Ishikawa (cell line): ENCODE measurements around the gene C2orf81.

Experiments
- CEBPB ChIP-seq: IDR thresholded peaks from 2 replicates; pipeline ENCODE4 v1.6.1; 2012
- CREB1 ChIP-seq: IDR thresholded peaks from 2 replicates; pipeline ENCODE4 v1.6.1; 2012; ENCODE audit warnings: low read depth
- EGR1 ChIP-seq: IDR thresholded peaks from 2 replicates; pipeline ENCODE4 v1.6.1; 2012
- EP300 ChIP-seq: IDR thresholded peaks from 2 replicates; pipeline ENCODE4 v1.6.1; 2012; ENCODE audit warnings: borderline replicate concordance
- FOXM1 ChIP-seq: IDR thresholded peaks from 2 replicates; pipeline ENCODE4 v1.6.1; 2012; ENCODE audit warnings: low read depth, borderline replicate concordance
- MAX ChIP-seq: IDR thresholded peaks from 2 replicates; pipeline ENCODE4 v1.6.1; 2012
- NFIC ChIP-seq: IDR thresholded peaks from 2 replicates; pipeline ENCODE4 v1.6.1; 2012
- RAD21 ChIP-seq: IDR thresholded peaks from 2 replicates; pipeline ENCODE4 v1.6.1; 2012; ENCODE audit warnings: low read depth
- REST ChIP-seq: IDR thresholded peaks from 2 replicates; pipeline ENCODE4 v1.6.1; 2012; ENCODE audit warnings: low read depth, mild to moderate bottlenecking
- TAF1 ChIP-seq: IDR thresholded peaks from 2 replicates; pipeline ENCODE4 v1.6.1; 2012; ENCODE audit warnings: low read depth, mild to moderate bottlenecking
- TCF12 ChIP-seq: IDR thresholded peaks from 2 replicates; pipeline ENCODE4 v1.6.1; 2012; ENCODE audit warnings: low read depth
- TEAD4 ChIP-seq: IDR thresholded peaks from 2 replicates; pipeline ENCODE4 v1.6.1; 2012
- USF1 ChIP-seq: IDR thresholded peaks from 2 replicates; pipeline ENCODE4 v1.6.1; 2012
- YY1 ChIP-seq: IDR thresholded peaks from 2 replicates; pipeline ENCODE4 v1.6.1; 2012; ENCODE audit warnings: low read depth
- ZBTB7A ChIP-seq: IDR thresholded peaks from 2 replicates; pipeline ENCODE4 v1.6.1; 2012; ENCODE audit warnings: low read depth

The C2orf81 gene

GRCh38 chr2:74423231-74424095 is 2.0 kb upstream of the C2orf81 start:
- TF ChIP-seq REST (no peak), USF1 (no peak), TCF12 (no peak), TAF1 (no peak), EGR1 (no peak), YY1 (no peak), MAX (no peak), ZBTB7A (no peak), FOXM1 (no peak), EP300 (no peak), TEAD4 (no peak), CEBPB (no peak)

- no peak for TF ChIP-seq MAX
- no peak for TF ChIP-seq CEBPB
- no peak for TF ChIP-seq TCF12
- no peak for TF ChIP-seq TEAD4
- TF ChIP-seq EP300: no peak
- no peak for TF ChIP-seq USF1
- TF ChIP-seq REST: no peak
- TF ChIP-seq NFIC: no peak
- TF ChIP-seq RAD21: no peak
- no peak for TF ChIP-seq ZBTB7A
- TF ChIP-seq EGR1: no peak
- no peak for TF ChIP-seq FOXM1
- no peak for TF ChIP-seq CREB1
- TF ChIP-seq YY1: no peak
- TF ChIP-seq TAF1: no peak
Observed at GRCh38 chr2:74420006-74420405, 1.4 kb downstream of the C2orf81 start.

- TF ChIP-seq EP300 (no peak), EGR1 (no peak), RAD21 (no peak), TEAD4 (no peak), CREB1 (no peak), TAF1 (no peak), USF1 (no peak), YY1 (no peak), CEBPB (no peak), TCF12 (no peak), ZBTB7A (no peak)
Observed at GRCh38 chr2:74419345-74419744, 2.1 kb downstream of the C2orf81 start.

GRCh38 chr2:74418312-74418711 is 3.1 kb downstream of the C2orf81 start:
- TF ChIP-seq TEAD4 (no peak), CREB1 (no peak), CEBPB (no peak), YY1 (no peak), EP300 (no peak), ZBTB7A (no peak), USF1 (no peak), TCF12 (no peak), EGR1 (no peak), REST (no peak), FOXM1 (no peak), TAF1 (no peak)
